HepG2 (cell line): ENCODE measurements around the gene CREG1. TPM values are rescaled to one million over a fixed set of nuclear protein-coding genes. Genes with fewer than 3 reads are reported as not detected.

Source experiments
- ARHGAP35 ChIP-seq: sonication (generic); formaldehyde crosslinking; IDR thresholded peaks from 2 replicates; pipeline ENCODE4 v1.9.0; 2022; ENCODE audit warnings: mild to moderate bottlenecking, inconsistent platforms, moderate library complexity, missing genetic modification reagents, borderline replicate concordance
- ATF7 ChIP-seq, 2 experiments: fragments of 450-650 bp in 1 of 2; sonication (generic) in 1 of 2; formaldehyde crosslinking in 1 of 2; IDR thresholded peaks; 2 replicates each; pipeline versions ENCODE4 v1.4.0 to v1.6.1; 2016 to 2020; ENCODE audit warnings: antibody characterized with exemption in 1 of 2, mild to moderate bottlenecking in 1 of 2, missing genetic modification reagents in 1 of 2
- DNMT1 ChIP-seq: sonication (generic); formaldehyde crosslinking; IDR thresholded peaks from 2 replicates; pipeline ENCODE4 v1.5.1; 2020; ENCODE audit warnings: mild to moderate bottlenecking, missing genetic modification reagents
- FOXA3 ChIP-seq: IDR thresholded peaks from 2 replicates; pipeline ENCODE4 v1.6.1; 2016; ENCODE audit warnings: missing genetic modification reagents, missing compliant biosample characterization
- HDAC6 ChIP-seq: fragments of 200-600 bp; sonication (generic); IDR thresholded peaks from 2 replicates; pipeline ENCODE4 v1.7.0; 2017; ENCODE audit warnings: mild to moderate bottlenecking, antibody characterized with exemption, low read length, low read depth
- HNF4A ChIP-seq: sonication (generic); formaldehyde crosslinking; IDR thresholded peaks from 2 replicates; pipeline ENCODE4 v1.4.0; 2020; ENCODE audit warnings: missing genetic modification reagents
- NCOR1 ChIP-seq: fragments of 200-600 bp; sonication (generic); IDR thresholded peaks from 2 replicates; pipeline ENCODE4 v1.7.0; 2017; ENCODE audit warnings: antibody characterized with exemption, low read length, borderline replicate concordance
- PAX8 ChIP-seq: sonication (generic); formaldehyde crosslinking; IDR thresholded peaks from 2 replicates; pipeline ENCODE4 v1.8.0; 2022; ENCODE audit warnings: mild to moderate bottlenecking, missing genetic modification reagents, borderline replicate concordance
- RXRB ChIP-seq: IDR thresholded peaks from 2 replicates; pipeline ENCODE4 v1.6.1; 2016; ENCODE audit warnings: borderline replicate concordance, missing genetic modification reagents, missing compliant biosample characterization
- SRSF9 ChIP-seq: fragments of 200-400 bp; formaldehyde crosslinking; IDR thresholded peaks from 2 replicates; pipeline ENCODE4 v1.6.1; 2018; ENCODE audit warnings: borderline replicate concordance, mild to moderate bottlenecking, low read depth, low read length; ENCODE audit not compliant: insufficient read depth, poor library complexity, severe bottlenecking
- ZFP41 ChIP-seq: sonication (generic); formaldehyde crosslinking; IDR thresholded peaks from 2 replicates; pipeline ENCODE4 v1.4.0; 2020; ENCODE audit warnings: mild to moderate bottlenecking, missing genetic modification reagents, borderline replicate concordance
- ZNF557 ChIP-seq: sonication (generic); formaldehyde crosslinking; IDR thresholded peaks from 2 replicates; pipeline ENCODE4 v1.4.0; 2020; ENCODE audit warnings: missing genetic modification reagents
- ZNF563 ChIP-seq: sonication (generic); formaldehyde crosslinking; IDR thresholded peaks from 2 replicates; pipeline ENCODE4 v1.8.0; 2022; ENCODE audit warnings: mild to moderate bottlenecking, moderate library complexity, missing genetic modification reagents
- ZNF577 ChIP-seq: sonication (generic); formaldehyde crosslinking; IDR thresholded peaks from 2 replicates; pipeline ENCODE4 v1.4.0; 2020; ENCODE audit warnings: mild to moderate bottlenecking, low read depth, missing genetic modification reagents, borderline replicate concordance
- ZNF607 ChIP-seq: sonication (generic); formaldehyde crosslinking; IDR thresholded peaks from 2 replicates; pipeline ENCODE4 v1.5.1; 2020; ENCODE audit warnings: missing genetic modification reagents, mild to moderate bottlenecking, borderline replicate concordance
- ZNF788 ChIP-seq: sonication (generic); formaldehyde crosslinking; IDR thresholded peaks from 2 replicates; pipeline ENCODE4 v1.5.0; 2020; ENCODE audit warnings: mild to moderate bottlenecking, missing genetic modification reagents, borderline replicate concordance
- ZSCAN22 ChIP-seq: sonication (generic); formaldehyde crosslinking; IDR thresholded peaks from 2 replicates; pipeline ENCODE4 v1.4.0; 2020; ENCODE audit warnings: mild to moderate bottlenecking, missing genetic modification reagents
- polyA plus RNA-seq, 8 experiments: library from polyadenylated mRNA; depleted of rRNA in 3 of 8; stranded (reverse) in 7 of 8; unstranded in 1 of 8; fragments of >200 nt; fragmentation: Illumina TruSeq in 4 of 8; extraction: Trizol in 4 of 8; gene quantifications; 2 replicates each; pipeline versions ENCODE4 v1.2.1 to v1.2.3, GENCODE V29; 2011 to 2016; ENCODE audit warnings: low read depth in 4 of 8, missing spikeins in 1 of 8, mixed read lengths in 1 of 8; ENCODE audit not compliant: insufficient read depth in 1 of 8
- total RNA-seq, 5 experiments: library from RNA; depleted of rRNA; stranded (reverse); fragments of >200 nt; fragmentation: Illumina TruSeq; extraction: Trizol; gene quantifications; 2 replicates each; pipeline ENCODE4 v1.2.3, GENCODE V29; 2016; ENCODE audit warnings: low read depth in 1 of 5
- TF ChIP-seq, protein P1 (sequence below): sonication (generic); formaldehyde crosslinking; IDR thresholded peaks from 2 replicates; pipeline ENCODE4 v1.5.0; 2020; ENCODE audit warnings: mild to moderate bottlenecking, missing genetic modification reagents, borderline replicate concordance
- TF ChIP-seq, protein P2 (sequence below): IDR thresholded peaks from 2 replicates; pipeline ENCODE4 v1.6.1; 2016; ENCODE audit warnings: mild to moderate bottlenecking
- TF ChIP-seq, protein P3 (sequence below): sonication (generic); formaldehyde crosslinking; IDR thresholded peaks from 2 replicates; pipeline ENCODE4 v1.5.0; 2020; ENCODE audit warnings: mild to moderate bottlenecking, missing genetic modification reagents, moderate library complexity
- TF ChIP-seq, protein P4 (sequence below): IDR thresholded peaks from 2 replicates; pipeline ENCODE4 v1.6.1; 2018; ENCODE audit warnings: missing genetic modification reagents

Gene CREG1
- total and polyA plus RNA-seq, 2 of the 13 experiments (the other 11 are each of a cell fraction or from before 2014, with no cell fraction given) = 31.3 to 33.5 TPM

DNA sequence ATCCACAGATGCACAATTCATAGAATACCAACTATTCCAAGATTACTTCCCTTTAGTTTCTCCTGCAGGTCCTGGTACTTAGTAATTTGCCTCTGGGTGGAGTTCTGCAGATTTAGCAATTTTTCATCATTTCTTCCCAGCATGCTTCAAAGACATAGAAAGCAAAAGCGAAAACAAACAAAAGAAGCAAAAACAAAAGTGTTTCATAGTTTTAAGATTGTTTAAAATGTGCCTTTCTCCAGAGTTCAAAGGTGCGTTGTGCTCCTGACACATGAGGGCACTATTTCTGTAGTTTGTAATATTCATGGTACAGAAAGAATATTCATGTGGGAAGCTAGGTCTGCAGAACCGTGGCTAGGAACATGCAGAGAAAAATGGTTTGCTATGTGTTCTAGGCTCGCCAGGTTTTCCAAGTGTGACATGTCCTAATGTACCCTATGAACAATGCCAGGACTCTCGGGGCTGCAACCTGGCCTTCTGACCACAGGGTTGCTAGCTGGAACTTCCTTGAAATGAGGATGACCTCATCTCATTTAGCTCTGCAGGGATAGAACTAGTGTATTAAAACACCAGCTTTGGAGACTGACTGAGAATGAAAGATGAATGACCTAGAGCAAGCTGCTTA is 46.5 kb upstream of the CREG1 start (continued):
- TF ChIP-seq, protein P1, sequence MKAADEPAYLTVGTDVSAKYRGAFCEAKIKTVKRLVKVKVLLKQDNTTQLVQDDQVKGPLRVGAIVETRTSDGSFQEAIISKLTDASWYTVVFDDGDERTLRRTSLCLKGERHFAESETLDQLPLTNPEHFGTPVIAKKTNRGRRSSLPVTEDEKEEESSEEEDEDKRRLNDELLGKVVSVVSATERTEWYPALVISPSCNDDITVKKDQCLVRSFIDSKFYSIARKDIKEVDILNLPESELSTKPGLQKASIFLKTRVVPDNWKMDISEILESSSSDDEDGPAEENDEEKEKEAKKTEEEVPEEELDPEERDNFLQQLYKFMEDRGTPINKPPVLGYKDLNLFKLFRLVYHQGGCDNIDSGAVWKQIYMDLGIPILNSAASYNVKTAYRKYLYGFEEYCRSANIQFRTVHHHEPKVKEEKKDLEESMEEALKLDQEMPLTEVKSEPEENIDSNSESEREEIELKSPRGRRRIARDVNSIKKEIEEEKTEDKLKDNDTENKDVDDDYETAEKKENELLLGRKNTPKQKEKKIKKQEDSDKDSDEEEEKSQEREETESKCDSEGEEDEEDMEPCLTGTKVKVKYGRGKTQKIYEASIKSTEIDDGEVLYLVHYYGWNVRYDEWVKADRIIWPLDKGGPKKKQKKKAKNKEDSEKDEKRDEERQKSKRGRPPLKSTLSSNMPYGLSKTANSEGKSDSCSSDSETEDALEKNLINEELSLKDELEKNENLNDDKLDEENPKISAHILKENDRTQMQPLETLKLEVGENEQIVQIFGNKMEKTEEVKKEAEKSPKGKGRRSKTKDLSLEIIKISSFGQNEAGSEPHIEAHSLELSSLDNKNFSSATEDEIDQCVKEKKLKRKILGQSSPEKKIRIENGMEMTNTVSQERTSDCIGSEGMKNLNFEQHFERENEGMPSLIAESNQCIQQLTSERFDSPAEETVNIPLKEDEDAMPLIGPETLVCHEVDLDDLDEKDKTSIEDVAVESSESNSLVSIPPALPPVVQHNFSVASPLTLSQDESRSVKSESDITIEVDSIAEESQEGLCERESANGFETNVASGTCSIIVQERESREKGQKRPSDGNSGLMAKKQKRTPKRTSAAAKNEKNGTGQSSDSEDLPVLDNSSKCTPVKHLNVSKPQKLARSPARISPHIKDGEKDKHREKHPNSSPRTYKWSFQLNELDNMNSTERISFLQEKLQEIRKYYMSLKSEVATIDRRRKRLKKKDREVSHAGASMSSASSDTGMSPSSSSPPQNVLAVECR (CRISPR knock-in tag) = no peak
- TF ChIP-seq ZNF577 (no peak), SRSF9 (no peak), ZNF563 (CRISPR knock-in tag) (no peak), ZNF788 (CRISPR knock-in tag) (no peak), ZNF607 (CRISPR knock-in tag) (no peak), PAX8 (no peak), ZFP41 (no peak), RXRB (CRISPR knock-in tag) (no peak), HDAC6 (no peak), HNF4A (CRISPR knock-in tag) (0 out of 2 replicates have a peak, but pooled peaks have one; percentile 9), ZNF557 (CRISPR knock-in tag) (no peak), ATF7 (IDR thresholded peaks at IDR 0.05) (peak; percentile 34; the same call in 1 of the 2 replicates), ATF7 (CRISPR knock-in tag; IDR thresholded peaks at IDR 0.05) (no peak), ZSCAN22 (CRISPR knock-in tag) (no peak), DNMT1 (CRISPR knock-in tag) (no peak), NCOR1 (no peak), ARHGAP35 (CRISPR knock-in tag) (no peak), FOXA3 (CRISPR knock-in tag) (no peak)
- TF ChIP-seq, protein P2, sequence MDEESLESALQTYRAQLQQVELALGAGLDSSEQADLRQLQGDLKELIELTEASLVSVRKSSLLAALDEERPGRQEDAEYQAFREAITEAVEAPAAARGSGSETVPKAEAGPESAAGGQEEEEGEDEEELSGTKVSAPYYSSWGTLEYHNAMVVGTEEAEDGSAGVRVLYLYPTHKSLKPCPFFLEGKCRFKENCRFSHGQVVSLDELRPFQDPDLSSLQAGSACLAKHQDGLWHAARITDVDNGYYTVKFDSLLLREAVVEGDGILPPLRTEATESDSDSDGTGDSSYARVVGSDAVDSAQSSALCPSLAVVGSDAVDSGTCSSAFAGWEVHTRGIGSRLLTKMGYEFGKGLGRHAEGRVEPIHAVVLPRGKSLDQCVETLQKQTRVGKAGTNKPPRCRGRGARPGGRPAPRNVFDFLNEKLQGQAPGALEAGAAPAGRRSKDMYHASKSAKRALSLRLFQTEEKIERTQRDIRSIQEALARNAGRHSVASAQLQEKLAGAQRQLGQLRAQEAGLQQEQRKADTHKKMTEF (CRISPR knock-in tag) = no peak
- TF ChIP-seq, protein P3, sequence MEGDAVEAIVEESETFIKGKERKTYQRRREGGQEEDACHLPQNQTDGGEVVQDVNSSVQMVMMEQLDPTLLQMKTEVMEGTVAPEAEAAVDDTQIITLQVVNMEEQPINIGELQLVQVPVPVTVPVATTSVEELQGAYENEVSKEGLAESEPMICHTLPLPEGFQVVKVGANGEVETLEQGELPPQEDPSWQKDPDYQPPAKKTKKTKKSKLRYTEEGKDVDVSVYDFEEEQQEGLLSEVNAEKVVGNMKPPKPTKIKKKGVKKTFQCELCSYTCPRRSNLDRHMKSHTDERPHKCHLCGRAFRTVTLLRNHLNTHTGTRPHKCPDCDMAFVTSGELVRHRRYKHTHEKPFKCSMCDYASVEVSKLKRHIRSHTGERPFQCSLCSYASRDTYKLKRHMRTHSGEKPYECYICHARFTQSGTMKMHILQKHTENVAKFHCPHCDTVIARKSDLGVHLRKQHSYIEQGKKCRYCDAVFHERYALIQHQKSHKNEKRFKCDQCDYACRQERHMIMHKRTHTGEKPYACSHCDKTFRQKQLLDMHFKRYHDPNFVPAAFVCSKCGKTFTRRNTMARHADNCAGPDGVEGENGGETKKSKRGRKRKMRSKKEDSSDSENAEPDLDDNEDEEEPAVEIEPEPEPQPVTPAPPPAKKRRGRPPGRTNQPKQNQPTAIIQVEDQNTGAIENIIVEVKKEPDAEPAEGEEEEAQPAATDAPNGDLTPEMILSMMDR (CRISPR knock-in tag) = peak; percentile 61
- TF ChIP-seq, protein P4, sequence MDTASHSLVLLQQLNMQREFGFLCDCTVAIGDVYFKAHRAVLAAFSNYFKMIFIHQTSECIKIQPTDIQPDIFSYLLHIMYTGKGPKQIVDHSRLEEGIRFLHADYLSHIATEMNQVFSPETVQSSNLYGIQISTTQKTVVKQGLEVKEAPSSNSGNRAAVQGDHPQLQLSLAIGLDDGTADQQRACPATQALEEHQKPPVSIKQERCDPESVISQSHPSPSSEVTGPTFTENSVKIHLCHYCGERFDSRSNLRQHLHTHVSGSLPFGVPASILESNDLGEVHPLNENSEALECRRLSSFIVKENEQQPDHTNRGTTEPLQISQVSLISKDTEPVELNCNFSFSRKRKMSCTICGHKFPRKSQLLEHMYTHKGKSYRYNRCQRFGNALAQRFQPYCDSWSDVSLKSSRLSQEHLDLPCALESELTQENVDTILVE (CRISPR knock-in tag) = no peak
